NCI-H2196 (cell line): ENCODE data around the gene CREBZF.
"Not testable (repeated sequence)": the region's sequence is repeated elsewhere in the genome, so short reads cannot be mapped to it uniquely, and the experiment has no call there.

Source experiments
- DNase-seq: peaks from one replicate; lab custom pipeline; 2025; ENCODE audit not compliant: unreplicated experiment; lab: John Stamatoyannopoulos, UW

CREBZF gene

DNA sequence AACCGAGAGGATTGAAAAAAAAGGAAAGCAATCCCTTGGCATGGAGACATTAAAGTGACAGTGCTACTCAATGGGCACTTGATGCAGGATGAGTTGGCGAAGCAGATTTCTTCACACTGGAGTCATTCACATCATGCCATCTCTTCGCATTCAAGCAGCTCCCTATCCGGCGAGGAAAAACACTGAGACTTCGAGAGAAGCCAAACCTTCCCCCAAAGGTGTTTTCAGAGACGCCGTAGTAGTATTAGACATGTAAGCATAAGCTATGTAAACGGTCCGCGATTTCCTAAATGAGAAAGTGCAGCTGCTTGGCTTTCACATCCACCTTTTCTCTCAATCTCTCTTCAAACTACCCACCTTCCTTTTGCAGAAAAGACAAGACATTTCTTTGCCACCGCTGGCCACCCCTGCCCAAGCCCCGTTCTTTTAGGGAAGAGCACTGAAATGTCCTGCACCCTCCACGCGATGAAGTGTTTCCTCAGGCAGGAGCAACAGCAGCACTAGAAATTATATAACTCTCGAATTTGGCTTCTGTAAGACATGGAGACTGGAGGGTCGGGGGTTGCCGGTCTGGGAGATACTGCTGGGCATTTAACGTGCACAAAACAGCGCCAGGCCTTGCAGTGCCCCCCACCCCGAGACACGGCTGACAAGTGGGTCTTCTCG, 37.5 kb downstream of the CREBZF start, which contains the start of gene DLG2:
Gene DLG2, minus strand, starts transcription at position 13 of the 666 bp plus-strand sequence.
- peak; percentile 10 for DNase-seq

DNA sequence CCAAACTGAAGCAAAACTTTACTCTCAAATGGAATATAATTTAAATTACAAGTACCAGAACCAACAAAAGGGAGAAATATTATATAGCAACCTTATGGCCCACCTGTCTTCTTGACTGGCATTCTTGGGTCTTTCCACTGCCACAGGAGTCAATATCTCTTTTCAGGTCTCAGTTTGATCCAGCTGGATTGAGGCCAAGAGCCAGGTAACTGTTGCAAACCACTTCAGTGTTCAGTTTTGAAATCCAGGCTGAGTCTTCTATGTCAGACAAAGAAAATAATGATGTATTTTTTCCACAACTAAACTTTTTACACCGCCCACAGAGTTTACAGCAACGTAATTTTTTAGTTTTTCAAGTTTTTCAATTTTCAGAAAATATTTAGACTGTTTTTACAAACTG, 38.4 kb downstream of the CREBZF start:
- peak; percentile 34 for DNase-seq

DNA sequence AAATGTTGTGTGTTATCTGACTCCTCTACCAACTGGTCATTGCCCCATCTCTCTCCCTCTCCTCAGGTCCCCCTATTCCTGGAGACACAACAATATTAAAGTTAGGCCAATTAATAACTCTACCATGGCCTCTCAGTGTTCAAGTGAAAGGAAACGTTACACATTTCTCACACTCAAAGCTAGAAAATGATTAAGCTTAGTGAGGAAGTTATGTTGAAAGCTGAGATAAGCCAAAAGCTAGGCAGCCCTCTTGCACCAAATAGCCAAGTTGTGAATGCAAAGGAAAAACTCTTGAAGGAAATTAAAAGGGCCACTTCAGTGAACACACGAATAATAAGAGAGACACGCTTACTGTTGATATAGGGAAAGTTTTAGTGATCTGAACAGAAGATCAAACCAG, 44.7 kb downstream of the CREBZF start:
- DNase-seq = no peak

DNA sequence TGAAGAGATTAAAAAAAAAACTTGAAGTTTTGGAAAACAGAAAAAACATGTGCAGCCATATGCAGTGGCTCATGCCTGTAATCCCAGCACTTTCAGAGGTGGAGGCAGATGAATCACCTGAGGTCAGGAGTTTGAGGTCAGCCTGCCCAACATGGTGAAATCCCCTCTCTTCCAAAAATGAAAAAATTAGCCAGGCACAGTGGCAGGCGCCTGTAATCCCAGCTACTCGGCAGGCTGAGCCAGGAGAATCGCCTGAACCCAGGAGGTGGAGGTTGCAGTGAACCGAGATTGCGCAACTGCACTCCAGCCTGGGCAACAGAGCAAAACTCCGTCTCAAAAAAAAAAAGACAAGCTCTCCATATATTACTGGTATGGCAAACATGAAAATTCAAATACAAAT, 45.4 kb downstream of the CREBZF start:
- DNase-seq = no peak

DNA sequence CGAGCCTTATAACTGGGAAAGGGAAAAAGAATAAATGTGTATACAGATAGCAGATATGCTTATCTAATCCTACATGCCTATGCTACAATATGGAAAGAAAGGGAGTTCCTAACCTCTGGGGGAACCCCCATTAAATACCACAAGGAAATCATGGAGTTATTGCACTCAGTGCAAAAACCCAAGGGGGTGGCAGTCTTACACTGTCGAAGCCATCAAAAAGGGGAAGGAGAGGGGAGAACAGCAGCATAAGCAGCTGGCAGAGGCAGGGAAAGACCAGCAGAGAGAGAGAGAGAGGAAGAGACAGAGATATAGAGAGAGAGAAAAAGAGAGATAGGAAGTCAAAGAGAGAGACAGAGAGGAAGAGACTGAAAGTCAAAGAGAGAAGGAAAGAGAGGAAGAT, 53.3 kb downstream of the CREBZF start:
- DNase-seq = not testable (repeated sequence)
